Trophoblast cell (in vitro differentiated cells and primary cell): ENCODE results near the gene DOCK2.

Source experiments
- DNase-seq, 2 donors: peaks; one replicate each; pipeline ENCODE4 v3.0.0-alpha.2; 2016
- H2AFZ ChIP-seq: 2 replicates; pipeline ENCODE4 v1.6.1; 2013; ENCODE audit warnings: low read length, moderate library complexity, mild to moderate bottlenecking; ENCODE audit not compliant: insufficient read depth, poor library complexity
- H2AK5ac ChIP-seq: 2 replicates; pipeline ENCODE4 v1.6.1; 2013; ENCODE audit warnings: mild to moderate bottlenecking, low read length
- H2BK120ac ChIP-seq: 2 replicates; pipeline ENCODE4 v1.6.1; 2013; ENCODE audit warnings: low read length, mild to moderate bottlenecking, moderate library complexity; ENCODE audit not compliant: insufficient read depth, poor library complexity
- H2BK12ac ChIP-seq: 2 replicates; pipeline ENCODE4 v1.6.1; 2013; ENCODE audit warnings: mild to moderate bottlenecking, low read length, moderate library complexity
- H2BK5ac ChIP-seq: 2 replicates; pipeline ENCODE4 v1.6.1; 2013; ENCODE audit warnings: low read length, low read depth, moderate library complexity, mild to moderate bottlenecking; ENCODE audit not compliant: poor library complexity
- H3K14ac ChIP-seq: 2 replicates; pipeline ENCODE4 v1.6.1; 2013; ENCODE audit warnings: mild to moderate bottlenecking, low read length
- H3K18ac ChIP-seq: 2 replicates; pipeline ENCODE4 v1.6.1; 2013; ENCODE audit warnings: mild to moderate bottlenecking, low read length
- H3K23ac ChIP-seq: 2 replicates; pipeline ENCODE4 v1.6.1; 2013; ENCODE audit warnings: low read length
- H3K27ac ChIP-seq: 2 replicates; pipeline ENCODE4 v1.5.1; 2013; ENCODE audit warnings: low read depth, mild to moderate bottlenecking, inconsistent platforms, low read length, moderate library complexity
- H3K27me3 ChIP-seq: 2 replicates; pipeline ENCODE4 v1.6.1; 2013; ENCODE audit warnings: inconsistent platforms, mild to moderate bottlenecking, low read length, moderate library complexity; ENCODE audit not compliant: insufficient read depth
- H3K36me3 ChIP-seq, 2 experiments: 1 replicate in 1 of 2; 2 replicates in 1 of 2; pipeline ENCODE4 v1.6.1; 2013; ENCODE audit warnings: low read length in 2 of 2, mild to moderate bottlenecking in 2 of 2, moderate library complexity in 1 of 2; ENCODE audit not compliant: insufficient read depth in 2 of 2, control insufficient read depth in 1 of 2
- H3K4ac ChIP-seq: 2 replicates; pipeline ENCODE4 v1.6.1; 2013; ENCODE audit warnings: low read depth, mild to moderate bottlenecking, low read length, moderate library complexity
- H3K4me1 ChIP-seq, 2 experiments: 1 replicate in 1 of 2; 2 replicates in 1 of 2; pipeline ENCODE4 v1.6.1; 2013; ENCODE audit warnings: low read length in 2 of 2, mild to moderate bottlenecking in 2 of 2, moderate library complexity in 1 of 2; ENCODE audit not compliant: insufficient read depth in 2 of 2, control insufficient read depth in 1 of 2
- H3K4me2 ChIP-seq: 2 replicates; pipeline ENCODE4 v1.6.1; 2013; ENCODE audit warnings: inconsistent platforms, mild to moderate bottlenecking, low read length, moderate library complexity
- H3K4me3 ChIP-seq: 2 replicates; pipeline ENCODE4 v1.5.1; 2013; ENCODE audit warnings: mild to moderate bottlenecking, low read depth, low read length, inconsistent platforms
- H3K79me1 ChIP-seq: one replicate; pipeline ENCODE4 v1.6.1; 2013; ENCODE audit warnings: low read length
- H3K79me2 ChIP-seq: 2 replicates; pipeline ENCODE4 v1.6.1; 2013; ENCODE audit warnings: low read length, mild to moderate bottlenecking; ENCODE audit not compliant: control insufficient read depth, insufficient read depth, poor library complexity
- H3K9ac ChIP-seq: 2 replicates; pipeline ENCODE4 v1.6.1; 2013; ENCODE audit warnings: mild to moderate bottlenecking, low read length
- H3K9me3 ChIP-seq: 2 replicates; pipeline ENCODE4 v1.6.1; 2013; ENCODE audit warnings: low read depth, mild to moderate bottlenecking, control low read depth, inconsistent platforms, low read length; ENCODE audit not compliant: insufficient read depth
- H4K12ac ChIP-seq: 2 replicates; pipeline ENCODE4 v1.6.1; 2013; ENCODE audit warnings: low read depth, mild to moderate bottlenecking, low read length, moderate library complexity
- H4K8ac ChIP-seq: 2 replicates; pipeline ENCODE4 v1.6.1; 2013; ENCODE audit warnings: low read depth, mild to moderate bottlenecking, low read length, moderate library complexity
- H4K91ac ChIP-seq: one replicate; pipeline ENCODE4 v1.6.1; 2013; ENCODE audit warnings: low read depth, mild to moderate bottlenecking, low read length, moderate library complexity
- WGBS: extraction: QIAGEN DNeasy Blood & Tissue Kit; methylation state at CpG from one replicate; pipeline ENCODE4 v1.1.7; 2013; ENCODE audit warnings: missing lambda C conversion rate; ENCODE audit not compliant: insufficient read length, insufficient coverage; ENCODE audit errors: extremely low coverage; 5-methylcytosine and 5-hydroxymethylcytosine counted together

Gene DOCK2

DNA sequence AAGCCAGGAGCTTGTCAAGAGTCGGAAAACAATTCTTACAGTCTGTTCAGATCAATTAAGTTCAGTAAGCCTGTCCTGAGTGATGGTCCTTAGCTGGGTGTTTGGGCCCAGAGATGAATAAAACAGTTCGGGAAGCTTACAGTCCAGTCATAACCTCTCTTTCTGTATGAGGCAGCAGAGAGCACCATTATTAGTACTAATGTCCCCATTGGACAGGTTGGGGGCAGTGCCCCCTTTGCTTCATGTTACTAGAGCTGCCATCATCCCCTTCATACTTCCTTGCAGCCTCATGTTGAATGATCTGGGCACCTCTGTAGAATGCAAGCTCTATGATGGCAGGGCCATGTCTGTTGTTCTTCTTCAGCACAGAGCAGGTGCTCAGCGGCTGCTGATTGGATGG lies 9.8 kb downstream of the DOCK2 start:
- Histone ChIP-seq H2AK5ac (no peak overlapping the region), H3K4me3 (no peak overlapping the region), H2BK12ac (no peak overlapping the region), H3K27ac (no peak overlapping the region), H3K4me2 (no peak overlapping the region), H3K79me2 (peaks cover 1% of the 10 kb centered on the region), H4K8ac (no peak overlapping the region), H2AFZ (no peak overlapping the region), H3K9ac (no peak overlapping the region), H2BK120ac (no peak overlapping the region), H2BK5ac (no peak overlapping the region), H4K91ac (no peak overlapping the region), H3K27me3 (no peaks in the 10 kb centered on the region), H3K9me3 (no peaks in the 10 kb centered on the region), H3K79me1 (no peaks in the 10 kb centered on the region), H4K12ac (no peak overlapping the region), H3K23ac (no peak overlapping the region), H3K14ac (no peak overlapping the region), H3K18ac (no peak overlapping the region), H3K4me1 (peaks cover 4 to 14% of the 10 kb centered on the region in 2 experiments), H3K4ac (no peak overlapping the region), H3K36me3 (no peaks in the 10 kb centered on the region)
- no peak for DNase-seq
- no CpG with 5 or more reads among the region's 3 CpGs for WGBS

DNA sequence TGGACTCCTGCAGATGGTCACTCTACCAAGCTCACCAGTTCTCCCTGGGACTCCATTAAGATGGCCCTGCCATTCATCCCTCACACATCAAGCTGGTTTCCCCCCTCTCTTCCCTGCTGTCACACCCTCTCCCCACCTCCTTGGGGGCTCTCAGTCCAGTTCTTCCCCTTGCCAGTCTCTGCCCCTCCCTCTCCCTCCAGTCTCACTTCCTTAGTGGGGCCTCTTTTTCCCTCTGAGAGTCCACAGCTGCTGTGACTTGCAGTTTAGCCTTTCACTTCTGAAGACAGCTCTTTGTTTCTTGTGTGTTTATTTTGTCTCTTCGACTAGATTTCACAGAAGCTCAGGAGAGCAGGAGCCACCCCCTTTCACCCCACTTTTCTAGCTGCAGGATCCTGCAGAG lies 10.5 kb downstream of the DOCK2 start:
- no peaks in the 10 kb centered on the region for H3K36me3 ChIP-seq
- H3K18ac ChIP-seq, result no peak overlapping the region
- no peak overlapping the region for H2AFZ ChIP-seq
- no peak overlapping the region for H3K14ac ChIP-seq
- H3K27ac ChIP-seq, result no peak overlapping the region
- no peaks in the 10 kb centered on the region for H3K79me1 ChIP-seq
- no peaks in the 10 kb centered on the region for H3K9me3 ChIP-seq
- H4K8ac ChIP-seq, result no peak overlapping the region
- H3K27me3 ChIP-seq, result no peaks in the 10 kb centered on the region
- H2AK5ac ChIP-seq, result no peak overlapping the region
- H3K4me2 ChIP-seq, result no peak overlapping the region
- DNase-seq, result no peak
- peaks cover 1% of the 10 kb centered on the region for H3K79me2 ChIP-seq
- H2BK5ac ChIP-seq, result no peak overlapping the region
- no peak overlapping the region for H3K23ac ChIP-seq
- no peak overlapping the region for H4K12ac ChIP-seq
- no peak overlapping the region for H4K91ac ChIP-seq
- no peak overlapping the region for H3K4me3 ChIP-seq
- H3K4me1 ChIP-seq, result peaks cover 4 to 13% of the 10 kb centered on the region in 2 experiments
- H3K9ac ChIP-seq, result no peak overlapping the region
- H2BK12ac ChIP-seq, result no peak overlapping the region
- no CpG with 5 or more reads among the region's 1 CpG for WGBS
- H2BK120ac ChIP-seq, result no peak overlapping the region
- H3K4ac ChIP-seq, result no peak overlapping the region

DNA sequence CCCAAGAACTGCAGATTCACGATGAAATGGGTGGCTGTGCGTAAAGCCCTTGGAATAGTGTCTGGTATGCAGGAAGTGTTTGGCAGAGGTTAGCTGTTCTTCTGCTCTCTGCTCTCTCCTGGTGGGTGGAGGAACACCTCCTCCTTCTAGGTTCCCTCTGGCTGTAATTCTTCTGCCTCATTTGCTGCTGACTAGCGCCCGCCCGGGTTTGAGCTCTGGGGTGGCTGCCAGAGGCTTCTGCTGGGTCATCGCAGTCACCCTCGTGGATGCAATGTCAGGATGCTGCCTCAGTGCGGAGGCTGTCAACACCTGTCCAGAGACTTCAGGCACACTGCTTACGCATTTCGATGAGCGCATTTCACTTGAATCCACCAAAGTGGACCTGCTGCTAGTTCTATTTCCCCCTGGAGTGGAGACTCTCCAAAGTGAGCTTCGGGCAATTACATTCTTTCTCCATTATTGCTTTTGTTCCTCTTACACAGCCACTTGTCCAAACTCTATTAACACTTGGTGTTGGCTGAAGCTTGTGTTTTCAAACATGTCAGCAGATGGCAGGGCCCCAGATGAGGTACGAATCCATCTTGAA lies 11.7 kb downstream of the DOCK2 start:
- Histone ChIP-seq H3K9ac (no peak overlapping the region), H3K27me3 (no peaks in the 10 kb centered on the region), H3K79me1 (no peaks in the 10 kb centered on the region), H3K9me3 (peaks cover 2% of the 10 kb centered on the region), H3K14ac (no peak overlapping the region), H2BK12ac (no peak overlapping the region), H3K27ac (no peak overlapping the region), H4K8ac (no peak overlapping the region), H3K36me3 (no peaks in the 10 kb centered on the region), H4K91ac (no peak overlapping the region), H3K4me3 (no peak overlapping the region), H3K79me2 (peaks cover 1% of the 10 kb centered on the region), H3K18ac (no peak overlapping the region), H2BK5ac (no peak overlapping the region), H3K4ac (no peak overlapping the region), H3K4me1 (peaks cover 4 to 13% of the 10 kb centered on the region in 2 experiments), H2AK5ac (no peak overlapping the region), H3K23ac (no peak overlapping the region), H2AFZ (no peak overlapping the region), H3K4me2 (no peak overlapping the region), H4K12ac (no peak overlapping the region), H2BK120ac (no peak overlapping the region)
- DNase-seq, result no peak
- no CpG with 5 or more reads among the region's 13 CpGs for WGBS

DNA sequence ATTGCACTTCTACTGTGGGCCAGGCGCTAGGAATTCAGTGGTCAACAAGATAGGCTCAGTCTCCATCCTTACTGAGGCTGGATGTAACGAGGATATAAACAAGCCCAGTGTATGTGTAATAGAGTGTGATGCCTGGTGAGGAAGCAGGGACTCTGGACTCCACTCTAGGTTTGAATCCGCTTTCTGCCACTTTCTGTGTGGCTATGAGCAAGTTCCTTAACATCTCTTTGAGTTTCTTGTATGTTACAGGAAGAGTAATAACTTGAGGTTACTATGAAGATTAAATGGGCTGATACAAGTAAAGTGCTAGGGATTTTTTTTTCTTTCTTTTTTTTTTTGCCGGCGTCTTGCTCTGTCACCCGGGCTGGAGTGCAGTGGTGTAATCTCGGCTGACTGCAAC lies 12.4 kb downstream of the DOCK2 start:
- Histone ChIP-seq H3K4ac (no peak overlapping the region), H3K4me3 (no peak overlapping the region), H2AK5ac (no peak overlapping the region), H3K4me1 (peaks cover 4 to 13% of the 10 kb centered on the region in 2 experiments), H4K12ac (no peak overlapping the region), H3K9me3 (peaks cover 2% of the 10 kb centered on the region), H3K18ac (no peak overlapping the region), H3K27me3 (no peaks in the 10 kb centered on the region), H2BK120ac (no peak overlapping the region), H3K9ac (no peak overlapping the region), H2BK12ac (no peak overlapping the region), H3K23ac (no peak overlapping the region), H3K14ac (no peak overlapping the region), H4K91ac (no peak overlapping the region), H2BK5ac (no peak overlapping the region), H3K79me1 (no peaks in the 10 kb centered on the region), H3K36me3 (no peaks in the 10 kb centered on the region), H3K4me2 (no peak overlapping the region), H3K79me2 (peaks cover 1% of the 10 kb centered on the region), H3K27ac (no peak overlapping the region), H2AFZ (no peak overlapping the region), H4K8ac (no peak overlapping the region)
- WGBS, result no CpG with 5 or more reads among the region's 7 CpGs
- DNase-seq, result no peak
